PC-9 (cell line): ENCODE measurements around the gene HRH4.

Experiments used
- EZH2 ChIP-seq: fragments of 200-600 bp; sonication (generic); IDR thresholded peaks from 2 replicates; pipeline ENCODE4 v1.8.0; 2017; ENCODE audit warnings: antibody characterized with exemption, low read depth
- TF ChIP-seq, protein P1 (sequence below): fragments of 200-600 bp; sonication (generic); conservative IDR thresholded peaks from 2 replicates; pipeline ENCODE4 v1.6.1; 2017; ENCODE audit warnings: mixed run types, antibody characterized with exemption, mild to moderate bottlenecking, moderate library complexity

- TF ChIP-seq, protein P1, sequence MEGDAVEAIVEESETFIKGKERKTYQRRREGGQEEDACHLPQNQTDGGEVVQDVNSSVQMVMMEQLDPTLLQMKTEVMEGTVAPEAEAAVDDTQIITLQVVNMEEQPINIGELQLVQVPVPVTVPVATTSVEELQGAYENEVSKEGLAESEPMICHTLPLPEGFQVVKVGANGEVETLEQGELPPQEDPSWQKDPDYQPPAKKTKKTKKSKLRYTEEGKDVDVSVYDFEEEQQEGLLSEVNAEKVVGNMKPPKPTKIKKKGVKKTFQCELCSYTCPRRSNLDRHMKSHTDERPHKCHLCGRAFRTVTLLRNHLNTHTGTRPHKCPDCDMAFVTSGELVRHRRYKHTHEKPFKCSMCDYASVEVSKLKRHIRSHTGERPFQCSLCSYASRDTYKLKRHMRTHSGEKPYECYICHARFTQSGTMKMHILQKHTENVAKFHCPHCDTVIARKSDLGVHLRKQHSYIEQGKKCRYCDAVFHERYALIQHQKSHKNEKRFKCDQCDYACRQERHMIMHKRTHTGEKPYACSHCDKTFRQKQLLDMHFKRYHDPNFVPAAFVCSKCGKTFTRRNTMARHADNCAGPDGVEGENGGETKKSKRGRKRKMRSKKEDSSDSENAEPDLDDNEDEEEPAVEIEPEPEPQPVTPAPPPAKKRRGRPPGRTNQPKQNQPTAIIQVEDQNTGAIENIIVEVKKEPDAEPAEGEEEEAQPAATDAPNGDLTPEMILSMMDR: no peak
- TF ChIP-seq EZH2: no peak
Observed at GRCh38 chr18:24475926-24476589, 15.6 kb downstream of the HRH4 start.
